Stimulated activated effector memory CD8-positive, alpha-beta T cell treated with anti-CD3 and anti-CD28 coated beads, Interleukin-12 subunit alpha, Interleukin-12 subunit beta, amount 100 ng/mL, for 72 hours (primary cell): Measurements from ENCODE around the gene KLRG1.

Experiments
- ATAC-seq: fragments of 150-1000 bp; cut with Tn5 transposase; 2 replicates; pipeline ENCODE4 v1.10.0; 2021
- DNase-seq, 2 donors: peaks; one replicate each; pipeline ENCODE4 v3.0.0; 2021 to 2022; ENCODE audit warnings: low spot score in 2 of 2
- H3K27ac Mint-ChIP-seq: one replicate; pipeline ENCODE4 v1.8.0; 2022; ENCODE audit warnings: mild to moderate bottlenecking, mixed read lengths
- H3K36me3 Mint-ChIP-seq: one replicate; pipeline ENCODE4 v1.8.0; 2022; ENCODE audit warnings: mild to moderate bottlenecking, mixed read lengths
- H3K4me1 Mint-ChIP-seq: one replicate; pipeline ENCODE4 v1.8.0; 2022; ENCODE audit warnings: mixed read lengths
- H3K4me3 Mint-ChIP-seq: one replicate; pipeline ENCODE4 v1.8.0; 2022; ENCODE audit warnings: mild to moderate bottlenecking, mixed read lengths
- H3K9me3 Mint-ChIP-seq: one replicate; pipeline ENCODE4 v1.8.0; 2022; ENCODE audit warnings: mixed read lengths

KLRG1 gene

GRCh38 chr12:8989413-8989812, at the start of gene KLRG1:
TSS of gene KLRG1 (plus strand) at chr12:8989546. CDS start at chr12:8989636, 90 bp downstream.
- DNase-seq: no peak
- peak within 1 kb of the TSS; percentile 94 for H3K27ac Mint-ChIP-seq
- peak within 1 kb of the TSS; percentile 68 for H3K4me3 Mint-ChIP-seq
- no peaks in the 10 kb centered on the region for H3K9me3 Mint-ChIP-seq
- peaks cover 59% of the 10 kb centered on the region for H3K4me1 Mint-ChIP-seq
- ATAC-seq: peak; percentile 91
- peaks cover 12% of the 10 kb centered on the region for H3K36me3 Mint-ChIP-seq

GRCh38 chr12:8941691-8942478, 47.5 kb upstream of the KLRG1 start:
- no peak for ATAC-seq
- H3K4me3 Mint-ChIP-seq: no peak overlapping the region
- H3K9me3 Mint-ChIP-seq: no peaks in the 10 kb centered on the region
- DNase-seq: no peak
- peaks cover 77% of the 10 kb centered on the region for H3K36me3 Mint-ChIP-seq
- H3K4me1 Mint-ChIP-seq: peaks cover 15% of the 10 kb centered on the region
- peak overlapping the region; percentile 6 for H3K27ac Mint-ChIP-seq

GRCh38 chr12:8943565-8944186, 45.7 kb upstream of the KLRG1 start:
- no peak for ATAC-seq
- Mint-ChIP-seq H3K4me3 (no peak overlapping the region), H3K9me3 (no peaks in the 10 kb centered on the region), H3K27ac (no peak overlapping the region), H3K36me3 (peaks cover 72% of the 10 kb centered on the region), H3K4me1 (peaks cover 28% of the 10 kb centered on the region)
- DNase-seq: no peak

- Mint-ChIP-seq H3K9me3 (no peaks in the 10 kb centered on the region), H3K36me3 (peaks cover 72% of the 10 kb centered on the region), H3K4me1 (peaks cover 36% of the 10 kb centered on the region), H3K4me3 (peak overlapping the region; percentile 94), H3K27ac (peak overlapping the region; percentile 94)
- DNase-seq (no peak), ATAC-seq (no peak)
Observed at GRCh38 chr12:8946733-8947132, 42.6 kb upstream of the KLRG1 start.

- peaks cover 62% of the 10 kb centered on the region for H3K36me3 Mint-ChIP-seq
- peak overlapping the region; percentile 94 for H3K4me3 Mint-ChIP-seq
- ATAC-seq (no peak), DNase-seq (no peak)
- peak overlapping the region; percentile 94 for H3K27ac Mint-ChIP-seq
- H3K4me1 Mint-ChIP-seq: peaks cover 42% of the 10 kb centered on the region
- H3K9me3 Mint-ChIP-seq: no peaks in the 10 kb centered on the region
Observed at GRCh38 chr12:8947737-8948136, 41.6 kb upstream of the KLRG1 start.

- peak overlapping the region; percentile 94 for H3K27ac Mint-ChIP-seq
- H3K36me3 Mint-ChIP-seq: peaks cover 51% of the 10 kb centered on the region
- H3K4me3 Mint-ChIP-seq: peak overlapping the region; percentile 94
- peaks cover 5% of the 10 kb centered on the region for H3K9me3 Mint-ChIP-seq
- ATAC-seq: no peak
- peaks cover 53% of the 10 kb centered on the region for H3K4me1 Mint-ChIP-seq
- no peak for DNase-seq
Observed at GRCh38 chr12:8948701-8949341, 40.5 kb upstream of the KLRG1 start.

- H3K27ac Mint-ChIP-seq: peak within 1 kb of the TSS; percentile 94
- ATAC-seq (peak; percentile 91), DNase-seq (peak; percentile 82 to 97)
- H3K4me3 Mint-ChIP-seq: peak within 1 kb of the TSS; percentile 94
- H3K9me3 Mint-ChIP-seq: peaks cover 5% of the 10 kb centered on the region
- peaks cover 44% of the 10 kb centered on the region for H3K36me3 Mint-ChIP-seq
- H3K4me1 Mint-ChIP-seq: peaks cover 60% of the 10 kb centered on the region
Observed at GRCh38 chr12:8949342-8950220, 39.8 kb upstream of the KLRG1 start, which contains the start of gene M6PR. TSS of gene M6PR (minus strand) at chr12:8949645. CDS start at chr12:8946404, 3,241 bp downstream.

- H3K4me1 Mint-ChIP-seq: peaks cover 60% of the 10 kb centered on the region
- no peak for DNase-seq
- peak overlapping the region; percentile 94 for H3K4me3 Mint-ChIP-seq
- peak; percentile 39 for ATAC-seq
- H3K36me3 Mint-ChIP-seq: peaks cover 38% of the 10 kb centered on the region
- H3K9me3 Mint-ChIP-seq: peaks cover 5% of the 10 kb centered on the region
- peak overlapping the region; percentile 94 for H3K27ac Mint-ChIP-seq
Observed at GRCh38 chr12:8950221-8950527, 39.2 kb upstream of the KLRG1 start.

GRCh38 chr12:8950702-8951478, 38.5 kb upstream of the KLRG1 start:
- ATAC-seq (no peak), DNase-seq (no peak)
- Mint-ChIP-seq H3K36me3 (peaks cover 31% of the 10 kb centered on the region), H3K4me3 (peak overlapping the region; percentile 94), H3K4me1 (peaks cover 60% of the 10 kb centered on the region), H3K27ac (peak overlapping the region; percentile 94), H3K9me3 (peaks cover 5% of the 10 kb centered on the region)

GRCh38 chr12:8951744-8952143, 37.6 kb upstream of the KLRG1 start:
- Mint-ChIP-seq H3K4me1 (peaks cover 60% of the 10 kb centered on the region), H3K9me3 (peaks cover 5% of the 10 kb centered on the region), H3K4me3 (peak overlapping the region; percentile 94), H3K27ac (no peak overlapping the region), H3K36me3 (peaks cover 22% of the 10 kb centered on the region)
- ATAC-seq (no peak), DNase-seq (peak in 1 of 2 donors; percentile 63)

GRCh38 chr12:8953773-8954402, 35.5 kb upstream of the KLRG1 start:
- Mint-ChIP-seq H3K4me3 (peak overlapping the region; percentile 94), H3K27ac (peak overlapping the region; percentile 89), H3K4me1 (peaks cover 50% of the 10 kb centered on the region), H3K36me3 (peaks cover 14% of the 10 kb centered on the region), H3K9me3 (peaks cover 5% of the 10 kb centered on the region)
- ATAC-seq (no peak), DNase-seq (no peak)

GRCh38 chr12:8956073-8956472, 33.3 kb upstream of the KLRG1 start:
- no peaks in the 10 kb centered on the region for H3K36me3 Mint-ChIP-seq
- ATAC-seq (no peak), DNase-seq (no peak)
- H3K4me1 Mint-ChIP-seq: peaks cover 56% of the 10 kb centered on the region
- peaks cover 5% of the 10 kb centered on the region for H3K9me3 Mint-ChIP-seq
- no peak overlapping the region for H3K4me3 Mint-ChIP-seq
- H3K27ac Mint-ChIP-seq: peak overlapping the region; percentile 15

- ATAC-seq (no peak), DNase-seq (no peak)
- no peaks in the 10 kb centered on the region for H3K36me3 Mint-ChIP-seq
- H3K9me3 Mint-ChIP-seq: peaks cover 5% of the 10 kb centered on the region
- peaks cover 53% of the 10 kb centered on the region for H3K4me1 Mint-ChIP-seq
- peak overlapping the region; percentile 15 for H3K27ac Mint-ChIP-seq
- peak overlapping the region; percentile 11 for H3K4me3 Mint-ChIP-seq
Observed at GRCh38 chr12:8956772-8957171, 32.6 kb upstream of the KLRG1 start.

- Mint-ChIP-seq H3K9me3 (peaks cover 5% of the 10 kb centered on the region), H3K36me3 (no peaks in the 10 kb centered on the region), H3K27ac (peak overlapping the region; percentile 15), H3K4me1 (peaks cover 49% of the 10 kb centered on the region), H3K4me3 (peak overlapping the region; percentile 11)
- DNase-seq (no peak), ATAC-seq (no peak)
Observed at GRCh38 chr12:8957561-8957960, 31.8 kb upstream of the KLRG1 start.
